Fibroblast of skin of abdomen (primary cell): Measurements from ENCODE around the gene MAGEA4.

Experiments
- DNase-seq: peaks from one replicate; pipeline ENCODE4 v3.0.0-alpha.2; 2013

Gene MAGEA4

GRCh38 chrX:151929126-151929525 is 16.4 kb downstream of the MAGEA4 start:
- no peak for DNase-seq

- DNase-seq, result no peak
These were observed 22.7 kb downstream of the MAGEA4 start for GRCh38 chrX:151935358-151935757.

GRCh38 chrX:151938172-151938571 is 25.5 kb downstream of the MAGEA4 start:
- DNase-seq, result no peak

GRCh38 chrX:151954730-151955129 is 42.0 kb downstream of the MAGEA4 start:
- no peak for DNase-seq

GRCh38 chrX:151958101-151958500 is 45.4 kb downstream of the MAGEA4 start:
- no peak for DNase-seq

- no peak for DNase-seq
These were observed 49.3 kb downstream of the MAGEA4 start for GRCh38 chrX:151962034-151962433.

- DNase-seq, result no peak
These were observed 53.5 kb downstream of the MAGEA4 start for GRCh38 chrX:151966236-151966635.

- DNase-seq, result no peak
These were observed 57.3 kb downstream of the MAGEA4 start for GRCh38 chrX:151970027-151970426.

- peak; percentile 89 for DNase-seq
These were observed 58.0 kb downstream of the MAGEA4 start for GRCh38 chrX:151970661-151971060.

GRCh38 chrX:151973060-151973661 is 60.5 kb downstream of the MAGEA4 start:
- DNase-seq, result no peak

- peak; percentile 14 for DNase-seq
These were observed 61.2 kb downstream of the MAGEA4 start for GRCh38 chrX:151973851-151974335.
